Islet precursor cell (in vitro differentiated cells): Measurements from ENCODE around the gene POMT1.
A peak's percentile ranks its signal among the peaks of the same experiment; 100 is the strongest.
"Not testable (repeated sequence)": the region's sequence is repeated elsewhere in the genome, so short reads cannot be mapped to it uniquely, and the experiment has no call there.

Experiments used
- DNase-seq: peaks from one replicate; pipeline ENCODE4 v3.0.0-alpha.2; 2018

The POMT1 gene

GRCh38 chr9:131525643-131526565, 23.2 kb downstream of the POMT1 start:
- peak; percentile 42 for DNase-seq

- no peak for DNase-seq
Observed at GRCh38 chr9:131528186-131528585, 25.5 kb downstream of the POMT1 start.

- no peak for DNase-seq
Observed at GRCh38 chr9:131528886-131529505, 26.3 kb downstream of the POMT1 start.

GRCh38 chr9:131529597-131530545, 27.2 kb downstream of the POMT1 start:
- no peak for DNase-seq

GRCh38 chr9:131530546-131530919, 27.8 kb downstream of the POMT1 start:
- peak; percentile 77 for DNase-seq

GRCh38 chr9:131530920-131531832, 28.5 kb downstream of the POMT1 start, which contains the start of gene UCK1:
Gene UCK1 (minus strand): TSS chr9:131531263. CDS start chr9:131531174, 89 bp downstream.
- DNase-seq = peak; percentile 94

- no peak for DNase-seq
Observed at GRCh38 chr9:131534721-131535237, 32.1 kb downstream of the POMT1 start.

- DNase-seq = no peak
Observed at GRCh38 chr9:131537946-131538345, 35.2 kb downstream of the POMT1 start.

GRCh38 chr9:131539223-131539923, 36.7 kb downstream of the POMT1 start:
- no peak for DNase-seq

GRCh38 chr9:131543141-131543540, 40.4 kb downstream of the POMT1 start:
- DNase-seq = no peak

- DNase-seq = no peak
Observed at GRCh38 chr9:131545003-131545785, 42.5 kb downstream of the POMT1 start, which contains the start of gene PRRT1B. Gene PRRT1B (plus strand): TSS chr9:131545523. CDS start chr9:131545616, 93 bp downstream.

- no peak for DNase-seq
Observed at GRCh38 chr9:131545786-131546335, 43.1 kb downstream of the POMT1 start.

- DNase-seq = no peak
Observed at GRCh38 chr9:131546336-131547084, 43.8 kb downstream of the POMT1 start.

GRCh38 chr9:131549186-131549585, 46.5 kb downstream of the POMT1 start:
- not testable (repeated sequence) for DNase-seq

GRCh38 chr9:131550465-131550864, 47.7 kb downstream of the POMT1 start:
- DNase-seq = not testable (repeated sequence)

GRCh38 chr9:131552030-131552429, 49.3 kb downstream of the POMT1 start:
- DNase-seq = no peak

GRCh38 chr9:131554087-131554842, 51.5 kb downstream of the POMT1 start:
- DNase-seq = no peak

GRCh38 chr9:131554843-131555351, 52.2 kb downstream of the POMT1 start:
- DNase-seq = no peak
